ENCODE results near the gene DMD. TPM values are rescaled to one million over a fixed set of nuclear protein-coding genes. Genes with fewer than 3 reads are reported as not detected.

DMD gene
- total RNA-seq, 4 donors from 2014 or later = 18.7 to 69.5 (median 38.5) TPM

GRCh38 chrX:31186693-31187338, 2024.5 kb downstream of the DMD start:
- Histone ChIP-seq H3K4me1 (no peaks in the 10 kb centered on the region), H3K36me3 (no peaks in the 10 kb centered on the region), H3K27me3 (no peaks in the 10 kb centered on the region), H3K4me3 (no peak overlapping the region), H3K27ac (no peak overlapping the region), H3K9me3 (no peaks in the 10 kb centered on the region)
- WGBS = 74% methylated on average over 3 of the region's 3 CpGs
- no peak for DNase-seq (ENCODE audit: low spot score in 2 of 2)
- TF ChIP-seq POLR2A (IDR thresholded peaks at IDR 0.05) = no peak
- no peak for TF ChIP-seq CTCF (IDR thresholded peaks at IDR 0.05)
- no peak for TF ChIP-seq POLR2AphosphoS5 (IDR thresholded peaks at IDR 0.05)
- TF ChIP-seq EP300 (IDR thresholded peaks at IDR 0.05) = no peak

GRCh38 chrX:31185884-31186283, 2025.5 kb downstream of the DMD start:
- TF ChIP-seq EP300 (IDR thresholded peaks at IDR 0.05) = no peak
- TF ChIP-seq POLR2AphosphoS5 (IDR thresholded peaks at IDR 0.05) = no peak
- TF ChIP-seq POLR2A (IDR thresholded peaks at IDR 0.05) = no peak
- no peak for TF ChIP-seq CTCF (IDR thresholded peaks at IDR 0.05)
- no peaks in the 10 kb centered on the region for H3K4me1 ChIP-seq

GRCh38 chrX:31181377-31182000, 2029.9 kb downstream of the DMD start:
- no peaks in the 10 kb centered on the region for H3K9me3 ChIP-seq
- no peak for DNase-seq (ENCODE audit: low spot score in 2 of 2)
- H3K36me3 ChIP-seq = peaks cover 2% of the 10 kb centered on the region
- H3K4me1 ChIP-seq = no peaks in the 10 kb centered on the region
- no peak overlapping the region for H3K4me3 ChIP-seq
- 61% methylated on average over 4 of the region's 4 CpGs for WGBS
- TF ChIP-seq CTCF (IDR thresholded peaks at IDR 0.05) (no peak), POLR2AphosphoS5 (IDR thresholded peaks at IDR 0.05) (no peak), POLR2A (IDR thresholded peaks at IDR 0.05) (no peak), EP300 (IDR thresholded peaks at IDR 0.05) (no peak)
- no peaks in the 10 kb centered on the region for H3K27me3 ChIP-seq
- no peak overlapping the region for H3K27ac ChIP-seq

More at GRCh38 chrX:31185884-31186283, 2025.5 kb downstream of the DMD start:
- Histone ChIP-seq H3K9me3 (no peaks in the 10 kb centered on the region), H3K4me3 (no peak overlapping the region), H3K27ac (no peak overlapping the region), H3K36me3 (no peaks in the 10 kb centered on the region), H3K27me3 (no peaks in the 10 kb centered on the region)
- WGBS = 100% methylated on average over 1 of the region's 1 CpG
- no peak for DNase-seq (ENCODE audit: low spot score in 2 of 2)

GRCh38 chrX:31179203-31179602, 2032.1 kb downstream of the DMD start:
- Histone ChIP-seq H3K9me3 (no peaks in the 10 kb centered on the region), H3K4me3 (no peak overlapping the region), H3K27ac (no peak overlapping the region), H3K4me1 (no peaks in the 10 kb centered on the region), H3K27me3 (no peaks in the 10 kb centered on the region), H3K36me3 (peaks cover 2% of the 10 kb centered on the region)
- DNase-seq (ENCODE audit: low spot score in 2 of 2) = no peak
- 76% methylated on average over 4 of the region's 4 CpGs for WGBS
- TF ChIP-seq POLR2A (IDR thresholded peaks at IDR 0.05) (no peak), EP300 (IDR thresholded peaks at IDR 0.05) (no peak), POLR2AphosphoS5 (IDR thresholded peaks at IDR 0.05) (no peak), CTCF (IDR thresholded peaks at IDR 0.05) (no peak)

- Histone ChIP-seq H3K27ac (no peak overlapping the region), H3K4me3 (no peak overlapping the region), H3K36me3 (peaks cover 2% of the 10 kb centered on the region), H3K4me1 (no peaks in the 10 kb centered on the region), H3K9me3 (no peaks in the 10 kb centered on the region), H3K27me3 (no peaks in the 10 kb centered on the region)
- WGBS = 76% methylated on average over 2 of the region's 2 CpGs
- DNase-seq (ENCODE audit: low spot score in 2 of 2) = no peak
- TF ChIP-seq CTCF (IDR thresholded peaks at IDR 0.05) = no peak
- TF ChIP-seq EP300 (IDR thresholded peaks at IDR 0.05) = no peak
- TF ChIP-seq POLR2AphosphoS5 (IDR thresholded peaks at IDR 0.05) = no peak
- TF ChIP-seq POLR2A (IDR thresholded peaks at IDR 0.05) = no peak
Observed at GRCh38 chrX:31178769-31179125, 2032.6 kb downstream of the DMD start.
